HG03135 (cell line): ENCODE results near the gene HINT1.
A peak's percentile ranks its signal among the peaks of the same experiment; 100 is the strongest.

ENCODE experiments used
- ATAC-seq: cut with Tn5 transposase; IDR thresholded peaks from one replicate; pipeline ENCODE4 v1.9.1; 2021; ENCODE audit warnings: mild to moderate bottlenecking, moderate library complexity; ENCODE audit not compliant: unreplicated experiment

HINT1 gene

DNA sequence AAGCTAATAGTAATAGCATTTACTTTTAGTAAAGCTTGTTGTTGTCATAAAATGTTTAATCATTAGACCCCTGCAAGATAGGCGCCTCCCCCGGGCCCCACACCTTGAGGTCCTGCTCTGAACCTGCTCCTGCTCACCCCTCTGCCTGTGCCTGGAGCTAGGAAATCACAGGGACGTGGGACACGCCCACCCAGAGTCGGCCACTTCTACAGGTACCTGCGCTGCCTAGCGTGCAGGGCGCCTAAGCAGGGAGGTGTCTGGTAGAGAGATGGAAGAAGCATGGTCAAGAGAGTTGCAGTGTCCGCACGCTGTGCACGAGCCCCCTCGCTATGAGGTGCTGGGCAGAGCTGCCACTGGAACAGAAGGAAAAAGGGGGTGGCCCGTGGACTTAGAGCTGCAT is 52.6 kb downstream of the HINT1 start:
- no peak for ATAC-seq

DNA sequence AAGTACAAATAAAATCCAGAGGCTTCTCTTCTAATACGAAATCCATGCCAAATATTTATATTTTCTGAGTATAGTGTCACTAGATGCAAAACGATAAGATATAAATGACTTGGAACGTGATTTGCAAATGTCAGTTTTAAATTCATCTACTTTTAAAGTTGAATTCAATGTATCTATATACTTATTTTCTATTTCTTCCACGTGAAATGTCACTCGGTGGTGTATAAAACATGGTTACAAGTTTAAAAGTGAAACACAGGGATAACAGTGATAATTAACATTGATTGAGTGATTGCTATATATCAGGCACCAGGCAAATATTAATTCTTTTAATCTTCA is 54.8 kb downstream of the HINT1 start:
- ATAC-seq, result no peak

DNA sequence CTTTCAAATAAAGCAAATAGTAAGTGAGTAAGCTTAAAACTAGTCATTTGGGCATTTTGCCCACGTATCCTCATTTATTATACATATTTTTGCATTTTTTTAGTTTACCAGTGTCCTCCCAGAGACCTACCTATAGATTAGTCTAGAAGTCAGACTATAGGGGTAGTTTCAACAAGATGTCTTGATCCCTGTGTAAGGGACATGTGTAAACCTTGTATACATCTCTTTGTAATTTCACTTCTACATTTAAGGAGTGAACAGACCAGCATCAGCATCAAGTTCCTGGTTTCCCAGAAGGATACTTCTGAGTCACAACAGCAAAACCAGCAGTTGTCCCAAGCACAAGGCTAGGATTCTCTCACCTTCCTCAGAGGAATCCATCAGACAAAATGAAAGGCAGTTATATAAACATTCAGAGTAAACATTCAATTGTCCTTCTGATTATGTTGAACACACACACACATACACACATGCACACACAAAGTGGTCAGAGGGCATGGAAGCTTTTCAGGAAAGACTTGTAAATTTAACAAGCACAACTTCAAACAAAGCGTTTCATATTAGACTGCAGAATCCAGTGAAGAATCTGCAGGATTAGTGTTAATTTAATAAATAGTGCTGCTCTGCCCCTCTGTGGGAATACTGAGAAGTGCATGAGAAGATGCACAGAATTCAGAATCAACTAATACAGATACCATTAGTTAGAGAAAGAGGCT is 55.4 kb downstream of the HINT1 start:
- peak; percentile 77 for ATAC-seq
